HL-60 (cell line): ENCODE data around the gene SPAAR.

Experiments used
- DNase-seq, 2 experiments: peaks; one replicate each; pipeline ENCODE4 v3.0.0-alpha.2; 2010 to 2020; ENCODE audit warnings: low read depth in 1 of 2, low spot score in 1 of 2
- H3K27ac ChIP-seq: fragments of 250-450 bp; sonication (Bioruptor Pico); replicated peaks from 2 replicates; pipeline ENCODE4 v1.5.1; 2020; ENCODE audit warnings: mild to moderate bottlenecking, moderate library complexity
- H3K27me3 ChIP-seq: fragments of 250-450 bp; sonication (Bioruptor Pico); 2 replicates; pipeline ENCODE4 v1.5.1; 2021; ENCODE audit warnings: mild to moderate bottlenecking, moderate library complexity; ENCODE audit not compliant: insufficient read depth, poor library complexity, severe bottlenecking
- H3K4me3 ChIP-seq: replicated peaks from 2 replicates; pipeline ENCODE4 v1.5.1; 2011; ENCODE audit warnings: mild to moderate bottlenecking, control low read depth, low read length; ENCODE audit not compliant: insufficient read depth
- GABPA ChIP-seq: IDR thresholded peaks from 2 replicates; pipeline ENCODE4 v1.6.1; 2012; ENCODE audit warnings: low read depth
- POLR2AphosphoS5 ChIP-seq: IDR thresholded peaks from 2 replicates; pipeline ENCODE4 v1.6.1; 2012; ENCODE audit warnings: low read depth
- SPI1 ChIP-seq: IDR thresholded peaks from 2 replicates; pipeline ENCODE4 v1.6.1; 2012; ENCODE audit warnings: low read depth, mild to moderate bottlenecking, borderline replicate concordance
- TF ChIP-seq, protein P1 (sequence below): IDR thresholded peaks from one replicate; pipeline ENCODE4 v1.5.1; 2011; ENCODE audit warnings: low read length, control low read depth, inconsistent platforms; ENCODE audit not compliant: insufficient read depth
- TF ChIP-seq, protein P2 (sequence below): IDR thresholded peaks from 2 replicates; pipeline ENCODE4 v1.6.1; 2012; ENCODE audit warnings: low read depth; ENCODE audit not compliant: insufficient replicate concordance

The SPAAR gene

DNA sequence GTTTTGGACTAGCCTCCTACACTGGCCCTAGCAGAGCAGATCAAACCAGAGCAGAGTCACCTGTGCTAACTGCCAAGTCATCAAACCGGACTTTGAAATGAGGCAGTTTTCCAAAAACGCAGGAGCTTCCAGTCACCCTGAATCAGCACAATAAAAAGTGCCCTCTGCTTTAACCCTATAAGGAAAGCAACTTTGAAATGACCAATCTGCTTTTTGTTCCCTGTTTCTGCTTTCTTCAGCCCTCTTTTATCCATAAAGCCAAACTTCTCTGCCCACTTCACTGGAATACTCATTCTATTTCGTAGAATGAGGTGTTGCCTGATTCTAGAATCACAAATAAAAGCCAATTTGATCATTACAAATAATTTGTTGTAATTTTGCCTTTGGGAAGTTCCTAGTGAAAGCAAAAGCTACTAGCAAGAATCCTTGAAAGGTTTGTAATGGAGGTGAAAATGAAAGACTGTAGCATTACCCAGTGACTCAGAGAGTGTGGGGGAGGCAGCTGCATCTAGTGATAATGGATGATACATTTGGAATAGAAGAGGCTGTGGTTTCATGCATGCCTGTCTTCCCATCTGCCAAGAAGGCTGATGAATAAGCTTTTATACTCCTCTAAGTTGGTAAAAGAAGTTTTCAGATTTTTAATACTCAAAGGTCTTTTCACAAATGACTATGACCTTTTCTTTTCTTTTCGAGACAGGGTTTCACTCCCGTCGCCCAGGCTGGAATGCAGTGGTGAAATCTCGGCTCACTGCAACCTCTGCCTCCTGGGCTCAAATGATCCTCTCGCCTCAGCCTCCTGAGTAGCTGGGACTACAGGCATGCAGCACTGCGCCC is 14.9 kb downstream of the SPAAR start:
- TF ChIP-seq POLR2AphosphoS5, result no peak
- TF ChIP-seq GABPA, result no peak
- TF ChIP-seq, protein P1, sequence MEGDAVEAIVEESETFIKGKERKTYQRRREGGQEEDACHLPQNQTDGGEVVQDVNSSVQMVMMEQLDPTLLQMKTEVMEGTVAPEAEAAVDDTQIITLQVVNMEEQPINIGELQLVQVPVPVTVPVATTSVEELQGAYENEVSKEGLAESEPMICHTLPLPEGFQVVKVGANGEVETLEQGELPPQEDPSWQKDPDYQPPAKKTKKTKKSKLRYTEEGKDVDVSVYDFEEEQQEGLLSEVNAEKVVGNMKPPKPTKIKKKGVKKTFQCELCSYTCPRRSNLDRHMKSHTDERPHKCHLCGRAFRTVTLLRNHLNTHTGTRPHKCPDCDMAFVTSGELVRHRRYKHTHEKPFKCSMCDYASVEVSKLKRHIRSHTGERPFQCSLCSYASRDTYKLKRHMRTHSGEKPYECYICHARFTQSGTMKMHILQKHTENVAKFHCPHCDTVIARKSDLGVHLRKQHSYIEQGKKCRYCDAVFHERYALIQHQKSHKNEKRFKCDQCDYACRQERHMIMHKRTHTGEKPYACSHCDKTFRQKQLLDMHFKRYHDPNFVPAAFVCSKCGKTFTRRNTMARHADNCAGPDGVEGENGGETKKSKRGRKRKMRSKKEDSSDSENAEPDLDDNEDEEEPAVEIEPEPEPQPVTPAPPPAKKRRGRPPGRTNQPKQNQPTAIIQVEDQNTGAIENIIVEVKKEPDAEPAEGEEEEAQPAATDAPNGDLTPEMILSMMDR, result no peak
- no peak for TF ChIP-seq SPI1
- Histone ChIP-seq H3K27ac (no peak overlapping the region), H3K4me3 (no peak overlapping the region), H3K27me3 (no peaks in the 10 kb centered on the region)
- DNase-seq, result no peak

DNA sequence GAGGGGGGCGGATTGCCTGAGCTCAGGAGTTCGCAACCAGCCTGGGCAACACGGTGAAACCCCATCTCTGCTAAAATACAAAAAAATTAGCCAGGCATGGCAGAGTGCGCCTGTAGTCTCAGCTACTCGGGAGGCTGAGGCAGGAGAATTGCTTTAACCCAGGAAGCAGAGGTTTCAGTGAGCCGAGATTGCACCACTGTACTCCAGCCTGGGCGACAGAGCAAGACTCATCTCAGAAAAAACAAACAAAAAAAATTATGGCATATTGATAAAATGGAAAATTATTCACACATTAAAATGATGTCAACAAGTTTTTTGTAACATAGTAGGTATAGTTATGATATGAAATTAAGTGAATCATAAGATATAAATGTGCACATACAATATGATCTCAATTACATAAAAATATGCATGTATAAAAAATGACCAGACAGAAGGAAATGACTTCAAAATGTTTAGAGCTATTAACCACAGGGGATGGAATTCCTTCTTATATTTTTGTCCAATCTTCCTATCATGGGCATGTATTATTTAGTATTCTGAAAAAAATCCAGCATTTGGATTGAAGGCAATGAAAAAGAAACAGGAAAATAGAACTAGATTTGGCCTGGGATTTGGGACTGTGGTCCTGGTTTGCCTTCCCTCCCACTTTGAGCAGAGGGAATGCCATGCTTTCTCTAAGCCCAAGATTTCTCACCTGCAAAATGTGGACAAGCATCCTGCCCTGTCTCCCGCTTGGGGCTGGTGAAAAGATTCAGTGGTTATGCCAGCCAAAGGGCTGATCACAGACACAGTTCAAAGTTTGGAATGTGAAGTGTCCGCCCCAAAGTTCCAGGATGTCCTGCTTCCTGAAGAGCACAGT is 19.5 kb downstream of the SPAAR start:
- TF ChIP-seq, protein P1, result no peak
- TF ChIP-seq, protein P2, sequence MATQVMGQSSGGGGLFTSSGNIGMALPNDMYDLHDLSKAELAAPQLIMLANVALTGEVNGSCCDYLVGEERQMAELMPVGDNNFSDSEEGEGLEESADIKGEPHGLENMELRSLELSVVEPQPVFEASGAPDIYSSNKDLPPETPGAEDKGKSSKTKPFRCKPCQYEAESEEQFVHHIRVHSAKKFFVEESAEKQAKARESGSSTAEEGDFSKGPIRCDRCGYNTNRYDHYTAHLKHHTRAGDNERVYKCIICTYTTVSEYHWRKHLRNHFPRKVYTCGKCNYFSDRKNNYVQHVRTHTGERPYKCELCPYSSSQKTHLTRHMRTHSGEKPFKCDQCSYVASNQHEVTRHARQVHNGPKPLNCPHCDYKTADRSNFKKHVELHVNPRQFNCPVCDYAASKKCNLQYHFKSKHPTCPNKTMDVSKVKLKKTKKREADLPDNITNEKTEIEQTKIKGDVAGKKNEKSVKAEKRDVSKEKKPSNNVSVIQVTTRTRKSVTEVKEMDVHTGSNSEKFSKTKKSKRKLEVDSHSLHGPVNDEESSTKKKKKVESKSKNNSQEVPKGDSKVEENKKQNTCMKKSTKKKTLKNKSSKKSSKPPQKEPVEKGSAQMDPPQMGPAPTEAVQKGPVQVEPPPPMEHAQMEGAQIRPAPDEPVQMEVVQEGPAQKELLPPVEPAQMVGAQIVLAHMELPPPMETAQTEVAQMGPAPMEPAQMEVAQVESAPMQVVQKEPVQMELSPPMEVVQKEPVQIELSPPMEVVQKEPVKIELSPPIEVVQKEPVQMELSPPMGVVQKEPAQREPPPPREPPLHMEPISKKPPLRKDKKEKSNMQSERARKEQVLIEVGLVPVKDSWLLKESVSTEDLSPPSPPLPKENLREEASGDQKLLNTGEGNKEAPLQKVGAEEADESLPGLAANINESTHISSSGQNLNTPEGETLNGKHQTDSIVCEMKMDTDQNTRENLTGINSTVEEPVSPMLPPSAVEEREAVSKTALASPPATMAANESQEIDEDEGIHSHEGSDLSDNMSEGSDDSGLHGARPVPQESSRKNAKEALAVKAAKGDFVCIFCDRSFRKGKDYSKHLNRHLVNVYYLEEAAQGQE, result no peak
- TF ChIP-seq SPI1 (no peak), GABPA (no peak), POLR2AphosphoS5 (no peak)
- no peak overlapping the region for H3K4me3 ChIP-seq

DNA sequence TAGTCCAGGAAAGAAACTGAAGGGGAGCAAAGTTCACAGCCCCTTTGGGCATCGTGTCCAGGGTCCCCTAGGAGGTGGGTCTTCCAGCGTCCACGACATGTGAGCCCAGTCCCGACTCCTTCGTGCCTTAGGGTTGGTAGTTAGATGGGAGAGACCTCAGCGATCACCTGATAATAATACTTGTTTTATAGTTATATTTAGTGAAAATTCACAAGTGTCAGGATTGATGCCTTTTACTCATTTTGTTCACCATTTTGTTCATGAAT is 20.1 kb downstream of the SPAAR start:
- Histone ChIP-seq H3K4me3 (no peak overlapping the region), H3K27ac (no peak overlapping the region), H3K27me3 (no peaks in the 10 kb centered on the region)
- TF ChIP-seq POLR2AphosphoS5, result no peak
- TF ChIP-seq SPI1, result no peak
- no peak for TF ChIP-seq GABPA
- TF ChIP-seq, protein P2, result no peak
- TF ChIP-seq, protein P1, result no peak
- DNase-seq, result no peak

More for the DNA sequence above, 19.5 kb downstream of the SPAAR start:
- no peak overlapping the region for H3K27ac ChIP-seq
- DNase-seq, result no peak
- H3K27me3 ChIP-seq, result no peaks in the 10 kb centered on the region
